ENCODE measurements around the gene MYADM.
"Not testable (repeated sequence)": the region's sequence is repeated elsewhere in the genome, so short reads cannot be mapped to it uniquely, and the experiment has no call there.

MYADM gene, protein sequence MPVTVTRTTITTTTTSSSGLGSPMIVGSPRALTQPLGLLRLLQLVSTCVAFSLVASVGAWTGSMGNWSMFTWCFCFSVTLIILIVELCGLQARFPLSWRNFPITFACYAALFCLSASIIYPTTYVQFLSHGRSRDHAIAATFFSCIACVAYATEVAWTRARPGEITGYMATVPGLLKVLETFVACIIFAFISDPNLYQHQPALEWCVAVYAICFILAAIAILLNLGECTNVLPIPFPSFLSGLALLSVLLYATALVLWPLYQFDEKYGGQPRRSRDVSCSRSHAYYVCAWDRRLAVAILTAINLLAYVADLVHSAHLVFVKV

DNA sequence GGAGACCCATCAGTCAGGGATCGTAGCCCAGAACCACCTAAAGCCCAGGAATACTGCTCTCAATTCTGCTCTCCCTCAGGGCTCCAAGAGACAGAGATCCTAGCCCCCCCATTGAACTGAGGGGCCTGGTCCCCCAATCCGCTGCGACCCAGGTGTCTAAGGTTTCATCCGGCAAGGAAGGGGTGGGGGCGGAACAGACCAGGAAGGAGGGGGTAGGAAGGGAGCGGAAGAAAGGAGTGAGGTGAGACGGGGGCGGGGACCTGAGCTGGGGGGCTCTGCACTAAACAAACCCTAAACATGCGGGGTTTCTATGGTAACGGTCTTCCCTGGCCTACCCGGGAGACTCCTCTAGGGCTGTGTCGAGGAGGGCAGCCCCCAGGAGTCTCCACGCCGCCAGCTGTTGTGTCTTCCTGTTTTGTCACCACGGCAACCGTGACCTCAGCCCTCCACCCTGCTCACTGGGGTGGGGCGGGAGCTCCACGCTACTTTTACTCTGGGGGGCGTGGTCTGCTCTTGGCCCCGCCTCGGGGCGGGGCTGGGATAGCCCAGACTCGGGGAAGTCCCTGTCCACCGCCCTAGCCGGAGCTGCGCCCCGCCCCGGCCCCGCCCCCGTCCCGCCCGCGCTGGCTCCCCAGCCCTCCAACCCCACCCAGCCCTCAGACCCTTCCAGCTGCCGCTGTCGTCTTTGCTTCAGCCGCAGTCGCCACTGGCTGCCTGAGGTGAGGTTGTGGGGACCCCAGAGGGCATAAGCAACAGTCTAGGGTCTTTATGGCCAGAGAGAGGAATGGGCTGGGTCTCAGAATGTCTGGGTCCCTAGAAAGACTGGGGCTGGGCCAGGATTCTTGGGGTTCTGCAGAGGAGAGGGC, at the start of gene MYADM:
MYADM (plus strand) TSS at position 659 of the 866 bp plus-strand sequence. CDS start 5,647 bp downstream, outside the sequence.
- peak; percentile 98 for DNase-seq (ENCODE audit: low spot score)

DNA sequence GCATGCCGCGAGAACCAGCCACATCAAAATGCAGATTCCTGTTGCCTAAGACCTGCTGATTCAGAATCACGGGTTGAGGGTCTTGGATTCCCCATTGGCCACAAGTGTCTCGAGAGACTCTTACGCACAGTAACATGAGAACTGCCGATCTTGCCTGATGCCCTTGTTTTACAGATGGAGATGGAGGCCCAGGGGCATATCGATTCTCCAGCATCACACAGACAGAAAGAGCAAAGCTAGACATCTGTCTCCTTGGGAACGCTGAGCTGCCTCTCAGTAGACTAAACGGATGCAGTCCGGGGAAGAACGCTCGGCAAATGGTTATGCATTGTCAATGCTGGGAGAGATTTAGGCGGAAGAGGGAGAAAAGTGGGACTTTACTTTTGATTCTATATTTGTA, 48.9 kb upstream of the MYADM start:
- no peak for DNase-seq (ENCODE audit: low spot score)

DNA sequence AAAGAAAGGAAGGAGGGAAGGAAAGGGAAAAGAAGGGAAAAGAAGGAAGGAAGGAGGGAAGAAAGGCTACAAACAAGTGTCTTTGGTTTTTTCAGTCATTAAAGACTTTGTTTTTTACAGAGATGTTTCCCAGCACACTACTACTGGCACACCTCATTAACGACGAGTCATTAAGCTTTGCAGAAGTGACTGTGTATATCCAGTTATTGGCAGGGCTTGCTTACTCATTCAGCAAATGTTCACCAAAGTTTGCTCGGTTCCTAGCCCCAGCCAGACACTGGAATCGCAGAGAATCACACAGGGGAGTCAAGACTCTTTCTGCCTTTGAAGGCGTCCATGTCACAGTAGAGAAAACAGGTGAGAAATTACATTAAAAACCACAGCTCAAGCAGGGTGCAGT, 47.8 kb upstream of the MYADM start:
- DNase-seq (ENCODE audit: low spot score) = no peak

DNA sequence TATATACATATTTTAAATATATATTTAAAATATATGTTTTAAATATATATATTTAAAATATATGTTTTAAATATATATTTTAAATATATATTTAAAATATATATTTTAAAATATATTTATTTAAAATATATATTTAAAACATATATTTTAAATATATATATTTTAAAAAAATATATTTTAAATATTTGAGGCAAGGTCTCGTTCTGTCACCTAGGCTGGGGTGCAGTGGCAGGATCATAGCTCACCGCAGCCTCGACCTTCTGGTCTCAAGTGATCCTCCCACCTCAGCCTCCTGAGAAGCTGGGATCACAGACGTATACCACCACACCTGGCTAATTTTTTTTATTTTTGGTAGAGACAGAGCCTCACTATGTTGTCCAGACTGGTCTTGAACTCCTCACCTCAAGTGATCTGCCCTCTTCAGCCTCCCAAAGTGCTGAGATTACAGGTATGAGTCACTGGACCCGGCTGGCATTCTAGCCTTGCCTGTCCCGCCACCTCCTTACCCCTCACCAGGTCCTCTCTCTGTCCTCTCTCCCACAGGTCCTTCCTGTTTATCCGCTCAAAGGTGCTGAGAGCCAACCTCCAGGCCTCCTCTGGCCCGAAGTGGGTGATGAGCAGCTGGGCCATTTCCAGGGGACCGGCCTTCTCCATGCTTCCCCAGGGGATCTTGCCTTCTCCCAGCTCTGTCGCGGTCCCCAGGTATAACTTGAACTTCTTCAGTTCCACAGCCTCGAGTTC, 44.1 kb upstream of the MYADM start:
- DNase-seq (ENCODE audit: low spot score) = no peak

DNA sequence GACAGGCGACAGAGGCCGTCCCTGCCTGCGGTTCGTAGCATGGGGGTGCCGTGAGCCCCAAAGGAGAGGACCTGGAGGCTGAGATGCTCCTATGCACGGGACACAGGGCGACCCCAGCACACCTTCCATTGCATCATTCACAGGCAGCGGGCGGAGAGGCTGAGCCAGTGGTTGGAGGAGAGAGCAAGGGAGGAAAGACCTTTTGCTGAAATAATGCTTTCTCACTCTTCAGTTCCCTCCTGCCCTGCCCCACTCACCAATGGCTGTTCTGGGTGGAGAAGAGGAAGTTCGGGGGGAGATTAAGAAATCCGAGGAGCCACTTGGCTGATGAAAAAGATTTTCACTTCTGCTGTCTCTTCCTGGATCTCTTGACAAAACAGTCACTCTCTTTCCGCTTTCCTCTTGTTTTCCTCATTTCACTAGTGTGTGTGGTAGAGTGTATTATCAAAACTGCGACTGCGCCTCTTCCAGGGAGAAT, 43.5 kb upstream of the MYADM start, which contains the start of gene NLRP12:
NLRP12 (minus strand) TSS at position 181 of the 478 bp plus-strand sequence; CDS start at position 41, 140 bp downstream.
- peak; percentile 36 for DNase-seq (ENCODE audit: low spot score)

DNA sequence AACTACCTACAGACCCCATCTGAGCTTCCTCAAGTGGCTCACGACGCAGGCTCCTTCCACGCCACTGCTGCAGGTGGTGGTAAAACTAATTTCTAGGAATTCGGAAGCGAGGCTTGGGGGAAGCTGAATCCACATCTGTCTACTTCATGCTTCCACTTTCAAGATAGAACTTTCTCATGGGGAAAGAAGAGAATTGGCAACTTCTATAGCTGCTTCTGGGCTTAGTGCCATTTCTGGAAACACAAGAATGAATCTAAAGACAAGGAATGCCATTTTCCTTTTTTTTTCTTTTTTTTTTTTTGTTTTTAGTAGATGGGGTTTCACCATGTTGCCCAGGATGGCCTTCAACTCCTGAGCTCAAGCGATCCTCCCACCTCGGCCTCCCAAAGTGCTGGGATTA, 40.8 kb upstream of the MYADM start:
- DNase-seq (ENCODE audit: low spot score) = no peak

DNA sequence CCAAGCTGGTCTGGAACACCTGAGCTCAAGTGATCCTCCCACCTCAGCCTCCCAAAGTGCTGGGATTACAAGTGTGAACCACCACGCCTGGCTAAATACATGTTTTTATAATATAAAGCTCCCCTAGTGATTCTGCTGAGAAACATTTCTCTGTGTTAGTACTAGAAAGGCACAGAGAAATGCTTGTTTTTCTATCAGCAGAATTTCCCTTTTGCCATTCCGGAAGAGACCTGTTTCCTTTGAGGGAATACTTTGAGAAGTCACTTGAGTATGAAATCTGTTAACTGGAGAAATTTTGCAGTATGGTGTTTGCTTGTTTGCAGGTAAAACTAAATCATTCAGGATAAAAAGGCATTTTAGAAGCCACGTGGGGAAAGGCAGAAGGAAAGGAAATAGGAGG, 39.2 kb upstream of the MYADM start:
- DNase-seq (ENCODE audit: low spot score) = no peak

DNA sequence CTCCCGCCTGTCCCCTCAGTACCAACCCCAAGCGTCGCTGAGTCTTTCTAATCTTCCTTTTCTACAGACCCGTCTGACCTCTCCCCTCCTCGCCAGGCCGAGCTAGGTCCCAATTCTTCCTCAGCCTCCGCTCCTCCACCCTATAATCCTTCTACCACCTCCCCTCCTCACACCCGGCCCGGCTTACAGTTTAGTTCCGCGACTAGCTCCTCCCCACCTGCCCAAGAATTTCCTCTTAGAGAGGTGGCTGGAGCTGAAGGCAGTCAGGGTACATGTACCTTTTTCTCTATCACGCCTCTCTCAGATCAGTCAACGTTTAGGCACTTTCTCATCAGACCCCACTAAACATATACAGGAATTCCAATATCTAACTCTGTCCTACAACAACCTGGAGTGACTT, 34.8 kb upstream of the MYADM start:
- not testable (repeated sequence) for DNase-seq (ENCODE audit: low spot score)

DNA sequence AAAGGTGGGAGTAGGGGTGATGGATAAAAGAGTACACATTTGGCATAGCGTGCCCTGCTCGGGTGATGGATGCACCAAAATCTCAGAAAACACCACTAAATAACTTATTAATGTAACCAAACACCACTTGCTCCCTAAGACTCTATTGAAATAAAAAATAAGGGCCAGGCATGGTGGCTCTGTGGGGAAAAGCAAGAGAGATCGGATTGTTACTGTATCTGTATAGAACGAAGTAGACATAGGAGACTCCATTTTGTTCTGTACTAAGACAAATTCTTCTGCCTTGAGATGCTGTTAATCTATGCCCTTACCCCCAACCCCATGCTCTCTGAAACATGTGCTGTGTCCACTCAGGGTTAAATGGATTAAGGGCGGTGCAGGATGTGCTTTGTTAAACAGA, 29.2 kb upstream of the MYADM start:
- not testable (repeated sequence) for DNase-seq (ENCODE audit: low spot score)

DNA sequence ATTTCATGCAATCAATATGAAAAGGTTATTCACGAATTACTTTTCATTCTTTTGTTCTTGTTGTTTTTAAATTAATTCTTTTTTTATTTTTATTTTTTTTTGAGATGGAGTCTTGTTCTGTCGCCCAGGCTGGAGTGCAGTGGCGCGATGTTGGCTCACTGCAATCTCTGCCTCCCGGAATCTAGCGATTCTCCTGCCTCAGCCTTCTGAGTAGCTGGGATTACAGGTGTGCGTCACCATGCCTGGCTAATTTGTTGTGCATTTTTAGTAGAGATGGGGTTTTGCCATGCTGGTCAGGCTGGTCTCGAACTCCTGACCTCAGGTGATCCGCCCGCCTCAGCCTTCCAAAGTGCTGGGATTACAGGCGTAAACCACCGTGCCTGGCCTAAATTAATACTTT, 27.4 kb upstream of the MYADM start:
- DNase-seq (ENCODE audit: low spot score) = not testable (repeated sequence)

DNA sequence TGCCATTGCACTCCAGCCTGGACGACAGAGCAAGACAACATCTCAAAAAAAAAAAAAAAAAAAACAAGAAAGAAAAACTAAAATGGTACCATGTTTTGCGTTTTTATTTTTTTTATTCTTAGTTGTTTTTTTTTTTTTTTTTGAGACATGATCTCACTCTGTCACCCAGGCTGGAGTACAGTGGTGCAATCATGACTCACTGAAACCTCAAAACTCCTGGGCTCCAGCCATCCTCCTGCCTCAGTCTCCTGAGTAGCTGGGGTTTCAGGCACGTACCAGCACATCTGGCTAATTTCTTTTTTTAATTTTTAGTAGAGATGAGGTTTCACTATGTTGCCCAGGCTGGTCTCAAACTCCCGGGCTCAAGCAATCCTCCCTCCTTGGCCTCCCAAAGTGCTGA, 26.8 kb upstream of the MYADM start:
- not testable (repeated sequence) for DNase-seq (ENCODE audit: low spot score)

DNA sequence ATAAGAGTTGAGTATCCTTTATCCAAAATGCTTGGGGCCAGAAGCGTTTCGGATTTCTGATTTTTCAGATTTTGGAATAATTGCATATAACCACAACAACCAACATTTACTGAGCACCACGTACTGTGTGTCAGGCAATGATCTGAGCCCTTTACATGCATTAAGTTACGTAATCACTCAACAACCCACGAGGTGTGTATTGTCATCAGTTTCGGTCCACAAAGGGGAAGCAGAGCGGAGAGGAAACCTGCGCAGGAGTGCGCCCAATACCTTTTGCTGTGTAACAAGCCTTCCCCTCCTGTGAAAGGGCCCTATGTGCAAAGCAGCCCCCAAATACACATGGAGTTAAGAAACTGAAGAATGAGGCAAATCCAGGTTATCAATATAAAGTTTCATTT, 22.8 kb upstream of the MYADM start:
- no peak for DNase-seq (ENCODE audit: low spot score)

DNA sequence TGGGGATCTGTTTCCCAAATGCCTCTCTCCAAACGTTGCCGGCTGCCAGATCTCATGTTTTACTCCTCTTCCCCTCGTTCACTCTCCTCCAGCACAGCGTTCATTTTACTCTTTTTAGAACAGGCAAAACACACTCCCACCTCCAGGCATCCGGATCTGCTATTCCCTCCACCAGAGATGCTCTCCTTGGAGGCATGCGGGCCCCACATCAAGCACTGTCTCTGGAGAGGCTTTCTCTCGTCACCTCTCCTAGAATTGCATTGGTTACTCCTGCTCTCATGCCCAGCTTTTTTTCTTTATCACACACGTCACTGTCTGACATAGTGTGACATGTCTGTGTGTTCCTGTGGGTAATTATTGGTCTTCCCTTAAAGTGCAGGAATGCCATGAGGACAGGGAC, 20.1 kb upstream of the MYADM start:
- no peak for DNase-seq (ENCODE audit: low spot score)

DNA sequence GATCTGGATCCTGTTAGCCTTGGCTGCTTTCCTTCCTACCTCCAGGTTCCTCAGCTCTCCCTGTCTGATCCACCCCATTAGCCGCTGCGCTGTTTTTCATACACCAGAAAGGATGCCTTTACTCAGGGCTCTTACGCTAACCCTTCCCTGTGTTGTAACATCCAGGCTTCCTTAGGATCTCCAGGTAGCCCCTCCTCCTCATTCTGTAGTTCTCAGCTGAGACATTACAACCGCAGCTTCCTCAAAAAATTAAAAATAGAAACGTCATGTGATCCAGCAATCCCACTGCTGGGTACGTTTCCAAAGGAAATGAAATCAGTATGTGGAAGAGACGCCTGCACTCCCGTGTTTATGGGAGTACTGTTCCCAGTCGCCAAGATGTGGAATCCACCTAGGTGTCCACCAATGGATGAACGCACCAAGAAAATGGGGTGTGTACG, 18.4 kb upstream of the MYADM start:
- no peak for DNase-seq (ENCODE audit: low spot score)

DNA sequence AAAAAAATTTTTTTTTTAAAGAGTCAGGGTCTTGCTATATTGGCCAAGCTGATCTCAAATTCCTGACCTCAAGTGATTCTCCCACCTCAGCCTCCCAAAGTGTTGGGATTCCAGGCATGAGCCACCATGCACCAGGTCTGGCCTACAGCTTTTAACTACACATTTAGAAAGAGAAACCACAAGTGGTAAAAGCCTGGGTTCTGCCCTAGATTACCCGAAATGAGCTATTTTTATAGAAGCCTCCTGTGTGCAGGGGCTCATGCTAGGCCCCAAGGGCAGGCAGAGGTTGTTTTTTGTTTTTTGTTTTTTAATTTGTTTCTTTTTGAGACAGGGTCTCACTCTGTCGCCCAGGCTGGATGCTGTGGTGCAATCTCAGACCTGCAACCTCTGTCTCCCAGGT, 14.0 kb upstream of the MYADM start:
- no peak for DNase-seq (ENCODE audit: low spot score)

DNA sequence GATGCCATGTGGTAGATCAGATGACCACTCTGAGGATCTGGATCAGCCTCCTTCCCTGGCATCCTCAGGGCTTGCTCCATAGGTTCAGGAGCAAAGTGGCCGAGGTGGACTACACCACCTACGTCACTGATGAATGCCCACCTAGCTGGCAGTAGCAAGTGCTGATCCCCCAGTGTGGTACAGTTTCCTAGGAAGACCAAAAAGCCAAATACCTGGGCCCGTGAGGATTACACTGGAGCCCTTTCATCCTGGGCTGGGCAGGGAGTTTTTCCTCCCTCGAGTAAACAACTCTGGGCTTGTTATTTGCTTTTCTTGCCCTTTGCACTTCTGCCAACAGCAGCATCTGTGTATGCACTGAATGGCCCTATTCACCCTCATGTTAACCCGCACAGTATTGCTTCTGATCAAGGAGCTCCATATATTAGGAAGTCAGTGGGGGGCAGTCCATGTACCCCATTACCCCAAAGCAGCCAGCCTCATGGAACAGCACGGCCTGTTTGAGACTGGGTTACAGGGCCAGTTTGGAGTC, 3.3 kb upstream of the MYADM start:
- peak; percentile 89 for DNase-seq (ENCODE audit: low spot score)

DNA sequence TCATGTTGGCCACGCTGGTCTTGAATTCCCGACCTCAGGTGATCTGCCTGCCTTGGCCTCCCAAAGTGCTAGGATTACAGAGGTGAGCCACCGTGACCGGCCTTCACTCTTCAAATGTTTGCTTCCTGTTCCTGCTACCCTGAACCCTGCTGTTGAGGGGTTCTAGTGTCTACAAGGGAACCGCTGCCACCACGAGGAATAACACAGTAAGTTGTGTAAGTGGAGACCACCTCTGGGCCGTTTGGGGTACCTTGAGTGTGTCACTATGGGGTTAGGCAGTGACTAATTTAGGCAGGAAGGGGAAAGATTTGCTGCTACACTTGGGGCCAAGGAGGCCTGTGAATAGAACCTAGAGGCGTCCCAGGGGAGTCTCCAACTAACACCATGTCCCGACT, 2.2 kb upstream of the MYADM start:
- DNase-seq (ENCODE audit: low spot score) = no peak

DNA sequence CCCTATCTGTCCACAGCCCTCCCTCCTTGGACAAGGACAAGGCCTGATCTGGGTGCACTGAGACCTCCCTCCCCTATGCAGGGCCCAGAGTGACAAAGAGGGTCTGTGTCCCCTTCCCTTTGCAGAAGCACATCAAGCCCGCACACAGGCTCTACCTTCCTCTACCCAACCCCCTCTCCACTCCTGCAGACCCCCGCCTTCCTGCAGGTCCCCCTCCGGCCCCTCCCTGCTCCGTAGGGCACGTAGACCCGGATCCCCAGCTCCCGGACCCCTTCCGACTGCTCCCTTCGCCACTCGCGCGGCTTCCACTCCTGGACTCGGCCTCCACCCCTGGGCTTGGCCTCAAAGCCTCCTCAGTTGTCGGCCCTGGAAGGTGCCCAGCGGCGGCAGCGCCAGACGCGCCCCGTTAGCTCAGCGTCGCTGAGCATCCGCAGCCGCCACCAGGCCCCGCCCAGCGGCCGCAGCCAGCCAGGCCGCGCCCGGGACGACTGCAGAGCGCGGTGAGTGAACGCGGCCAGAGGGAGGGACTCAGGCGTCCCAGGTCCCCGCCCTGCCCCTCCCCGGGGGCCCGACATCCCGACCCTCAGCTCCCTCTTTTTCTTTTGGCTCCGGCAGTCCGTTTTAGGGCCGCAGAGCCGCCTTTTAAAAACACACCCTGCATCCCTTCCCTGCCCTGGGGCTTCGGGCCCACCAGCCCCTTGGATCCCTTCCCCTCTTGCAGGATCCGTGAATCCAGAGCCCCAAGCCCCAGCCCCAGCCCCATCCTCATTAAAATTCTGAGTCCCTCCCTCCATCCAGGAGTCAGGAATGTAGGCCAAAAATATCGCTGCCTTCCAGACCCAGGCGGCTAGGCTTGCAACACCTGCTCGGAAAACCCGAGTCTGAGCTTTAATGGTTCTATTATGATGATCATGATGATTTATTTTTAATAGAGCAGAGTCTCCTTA, 1.5 kb upstream of the MYADM start:
- DNase-seq (ENCODE audit: low spot score) = peak; percentile 83

DNA sequence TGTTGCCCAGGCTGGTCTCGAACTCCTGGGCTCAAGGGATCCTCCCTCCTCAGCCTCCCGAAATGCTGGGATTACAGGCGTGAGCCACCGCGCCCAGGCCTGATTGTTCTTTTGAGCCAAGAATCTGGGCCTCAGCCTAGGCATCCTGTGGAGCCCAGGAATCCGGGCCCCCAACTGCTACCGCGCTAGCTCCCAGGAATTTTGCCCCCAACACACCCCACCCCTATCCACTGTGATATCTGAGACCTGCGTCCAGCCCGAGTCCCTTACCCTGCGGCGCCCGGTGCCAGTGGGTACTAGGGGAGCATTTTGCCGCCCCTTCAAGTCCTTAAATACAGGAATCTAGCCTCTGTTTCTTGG, 838 bp upstream of the MYADM start:
- DNase-seq (ENCODE audit: low spot score) = no peak

DNA sequence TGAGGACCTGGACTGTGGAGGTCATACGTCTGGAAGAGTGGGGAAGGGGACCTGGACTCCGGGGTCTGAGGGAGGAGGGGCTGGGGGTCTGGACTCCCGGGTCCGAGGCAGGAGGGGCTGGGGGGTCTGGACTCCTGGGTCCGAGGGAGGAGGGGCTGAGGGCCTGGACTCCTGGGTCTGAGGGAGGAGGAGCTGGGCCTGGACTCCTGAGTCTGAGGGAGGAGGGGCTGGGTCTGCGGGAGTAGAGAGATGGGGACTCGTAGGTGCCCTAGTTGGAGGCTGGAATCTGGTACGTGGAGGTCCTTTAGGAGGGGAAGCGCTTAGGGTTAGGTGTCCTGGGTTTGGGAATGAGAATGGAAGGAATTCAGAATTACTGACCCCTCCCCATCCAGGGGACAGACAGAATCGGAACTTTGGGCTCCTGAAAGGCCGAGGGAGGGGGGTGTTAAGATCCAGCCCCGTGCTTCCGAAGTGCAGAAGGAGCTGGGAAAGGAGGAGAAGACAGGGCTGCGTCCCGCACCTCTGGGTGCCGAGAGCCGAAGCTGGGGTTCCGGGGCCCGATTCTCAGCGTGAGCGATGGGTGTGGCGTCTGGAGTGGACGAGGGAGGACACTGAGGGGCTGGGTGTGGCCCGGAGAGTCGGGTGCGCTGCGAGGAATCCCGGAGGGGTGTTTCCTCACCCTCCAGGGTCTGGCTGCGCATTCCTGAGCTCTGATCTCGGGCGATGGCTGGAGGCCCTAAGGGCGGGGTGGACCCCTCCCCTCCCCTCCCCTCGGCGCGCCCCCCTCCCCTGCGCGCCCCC, 608 bp downstream of the MYADM start:
- DNase-seq (ENCODE audit: low spot score) = no peak

All from putamen (tissue), 1 donor.